ENCODE measurements around the gene TRUB1.

The TRUB1 gene

DNA sequence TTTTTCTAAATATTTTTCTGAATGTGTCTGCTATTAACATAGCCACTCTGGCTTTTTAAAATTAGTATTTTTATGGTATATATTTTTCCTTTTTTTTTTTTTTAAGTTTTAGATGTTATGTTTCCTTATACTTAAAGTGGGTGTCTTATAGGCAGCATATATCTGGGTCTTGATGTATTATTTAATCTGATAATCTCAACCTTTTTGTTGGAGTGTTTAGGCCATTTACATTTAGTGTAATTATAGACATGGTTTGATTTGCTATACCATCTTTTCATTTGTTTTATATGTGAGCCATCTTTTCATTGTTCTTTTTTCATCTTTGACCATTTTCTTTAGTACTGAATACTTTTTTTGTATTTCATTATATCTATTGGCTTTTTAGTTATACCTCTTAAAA lies 45.0 kb downstream of the TRUB1 start:
- DNase-seq (ENCODE audit: low spot score), result no peak

- DNase-seq (ENCODE audit: low spot score), result no peak
These were observed 50.0 kb downstream of the TRUB1 start for GRCh38 chr10:114987995-114988394.

- DNase-seq (ENCODE audit: low spot score), result no peak
These were observed 52.6 kb downstream of the TRUB1 start for GRCh38 chr10:114990586-114990985.

DNA sequence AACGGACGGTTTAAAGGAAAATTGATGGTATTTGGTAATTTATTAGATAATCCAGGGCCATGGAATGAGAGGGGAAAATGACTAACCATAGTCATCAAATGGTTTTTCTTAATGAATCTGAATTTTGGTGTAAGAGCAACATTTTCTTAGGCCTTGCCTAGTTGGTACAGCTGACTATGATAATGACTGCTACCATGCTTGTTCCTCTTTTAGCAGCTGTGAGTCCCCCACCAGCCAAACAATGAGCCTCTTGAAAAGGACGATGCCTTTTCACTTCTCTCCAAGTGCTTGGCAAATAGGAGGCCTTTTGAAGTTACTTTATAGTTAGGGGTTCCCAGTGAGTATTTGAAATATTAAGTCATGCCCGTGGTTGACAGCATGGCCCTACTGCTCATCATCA lies 53.0 kb downstream of the TRUB1 start:
- DNase-seq (ENCODE audit: low spot score), result no peak

DNA sequence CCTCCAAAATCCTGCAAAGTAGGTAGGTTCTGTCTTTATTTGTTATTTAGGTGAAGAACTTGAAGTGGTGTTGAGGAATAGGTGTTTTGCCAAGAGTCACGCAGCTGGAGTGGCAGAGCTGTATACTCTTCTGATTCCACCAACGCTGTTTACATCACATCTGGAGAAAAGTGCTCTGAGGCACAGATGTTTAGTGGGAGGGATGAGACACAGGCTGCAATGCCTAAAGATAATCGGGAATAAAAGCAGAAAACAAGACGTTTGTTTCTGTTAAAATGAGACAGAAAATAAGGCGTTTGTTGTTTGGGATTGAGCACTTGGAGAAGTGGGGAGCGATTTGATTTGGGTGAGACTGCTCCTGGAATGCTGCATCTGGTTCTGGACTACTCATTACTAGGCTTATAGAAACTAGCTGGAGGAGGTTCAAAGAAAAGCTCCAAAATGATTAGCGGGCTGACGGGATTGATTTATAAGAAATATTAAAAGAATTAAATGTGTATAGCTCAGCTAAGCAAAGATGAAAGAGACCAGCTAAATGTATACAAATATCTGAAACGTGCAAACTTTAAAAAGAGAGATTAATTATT lies 54.3 kb downstream of the TRUB1 start:
- no peak for DNase-seq (ENCODE audit: low spot score)

DNA sequence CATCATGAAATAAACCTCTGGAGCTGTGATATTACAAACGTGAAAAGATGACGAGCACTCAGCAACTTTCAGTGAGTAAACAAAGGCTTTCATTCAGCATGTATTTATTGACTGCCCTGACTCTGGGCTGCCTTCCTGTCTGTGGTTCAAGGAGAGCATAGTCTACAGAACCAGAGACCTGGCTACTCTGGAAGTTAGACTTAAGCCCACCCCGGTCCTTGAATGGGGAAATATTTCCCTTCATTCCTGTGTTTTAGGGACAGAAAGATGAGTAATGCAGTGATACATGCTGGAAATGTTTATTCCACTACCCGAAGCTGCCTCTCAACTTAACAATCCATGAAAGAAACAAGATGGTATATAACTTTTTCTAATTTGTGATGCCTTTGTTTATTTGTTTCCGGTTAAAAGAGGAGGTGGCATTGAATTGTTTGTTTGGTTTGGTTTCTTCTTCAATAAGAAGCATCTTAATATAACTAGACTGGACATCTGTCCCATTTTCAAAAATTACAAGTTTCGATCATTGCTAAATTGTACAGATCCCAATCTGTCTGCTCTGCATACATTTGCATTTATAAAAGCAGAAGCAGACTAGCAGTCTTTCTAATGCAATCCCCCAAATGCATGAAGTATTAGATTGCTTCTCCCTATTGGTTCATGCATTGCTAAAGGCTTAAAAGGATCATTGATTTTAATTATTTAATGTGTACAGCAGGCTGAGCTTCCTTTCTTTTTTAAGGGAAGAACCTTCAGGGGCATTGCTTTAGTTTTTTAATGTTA lies 57.7 kb downstream of the TRUB1 start:
- DNase-seq (ENCODE audit: low spot score), result no peak

- DNase-seq (ENCODE audit: low spot score), result no peak
These were observed 58.5 kb downstream of the TRUB1 start for GRCh38 chr10:114996542-114996941.

- no peak for DNase-seq (ENCODE audit: low spot score)
These were observed 61.0 kb downstream of the TRUB1 start for GRCh38 chr10:114998993-114999392.

GRCh38 chr10:115001506-115002381 lies 63.7 kb downstream of the TRUB1 start:
- peak; percentile 36 for DNase-seq (ENCODE audit: low spot score)

GRCh38 chr10:115003396-115003795 lies 65.4 kb downstream of the TRUB1 start:
- no peak for DNase-seq (ENCODE audit: low spot score)

- no peak for DNase-seq (ENCODE audit: low spot score)
These were observed 66.4 kb downstream of the TRUB1 start for GRCh38 chr10:115004236-115004862.

GRCh38 chr10:115005771-115006170 lies 67.8 kb downstream of the TRUB1 start:
- DNase-seq (ENCODE audit: low spot score), result no peak

DNA sequence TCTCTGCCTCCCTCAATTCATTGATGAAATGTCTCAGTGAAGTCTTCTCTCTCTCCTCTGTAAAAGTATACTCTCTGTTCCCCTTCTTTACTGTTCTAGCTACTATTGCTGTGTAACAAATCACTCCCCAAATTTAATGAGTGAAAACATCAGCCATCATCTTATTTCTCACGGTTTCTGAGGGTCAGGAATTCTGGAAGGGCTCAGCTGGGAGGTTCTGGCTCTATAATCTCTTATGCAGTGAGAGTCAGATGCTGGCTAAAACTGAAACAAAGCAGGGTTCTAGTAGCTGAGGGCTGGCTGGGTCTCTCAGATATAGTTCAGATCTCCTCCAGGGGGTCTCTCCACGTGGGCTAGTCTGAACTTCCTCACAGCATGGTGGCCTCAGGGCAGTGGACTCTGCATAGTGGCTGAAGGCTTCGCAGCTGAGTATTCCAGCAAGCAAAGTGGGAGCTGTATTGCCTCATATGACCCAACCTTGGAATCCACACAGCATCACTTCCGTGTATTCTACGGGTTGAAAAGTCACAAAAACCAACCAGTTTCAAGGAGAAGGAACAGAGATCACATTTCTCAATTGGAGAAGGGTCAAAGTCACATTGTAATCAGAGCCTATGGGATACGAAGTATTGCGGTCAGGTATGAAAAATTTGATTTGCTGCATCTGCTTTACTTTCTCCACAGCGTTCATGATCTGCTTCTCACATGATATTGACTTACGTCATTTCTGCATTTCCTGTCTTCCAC lies 80.4 kb downstream of the TRUB1 start:
- DNase-seq (ENCODE audit: low spot score), result no peak

DNA sequence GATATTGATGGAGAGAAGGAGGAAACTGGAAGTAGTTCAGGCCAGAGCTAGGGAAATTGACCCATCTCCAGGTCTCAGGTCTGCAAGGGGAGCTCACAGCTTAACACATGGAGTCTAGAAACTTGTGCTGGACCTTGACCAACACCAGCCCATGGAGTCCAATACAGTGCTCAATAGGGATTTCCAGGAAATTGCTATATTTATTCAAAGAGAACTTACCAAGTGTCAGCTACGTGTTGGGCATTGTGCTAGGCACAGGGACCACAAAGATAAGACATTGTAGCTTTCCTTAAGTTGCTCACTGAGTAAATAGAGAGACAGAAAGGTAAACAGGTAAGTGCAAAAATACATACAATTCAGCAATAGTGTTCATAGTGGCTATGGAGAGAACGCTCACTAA lies 82.5 kb downstream of the TRUB1 start:
- no peak for DNase-seq (ENCODE audit: low spot score)

DNA sequence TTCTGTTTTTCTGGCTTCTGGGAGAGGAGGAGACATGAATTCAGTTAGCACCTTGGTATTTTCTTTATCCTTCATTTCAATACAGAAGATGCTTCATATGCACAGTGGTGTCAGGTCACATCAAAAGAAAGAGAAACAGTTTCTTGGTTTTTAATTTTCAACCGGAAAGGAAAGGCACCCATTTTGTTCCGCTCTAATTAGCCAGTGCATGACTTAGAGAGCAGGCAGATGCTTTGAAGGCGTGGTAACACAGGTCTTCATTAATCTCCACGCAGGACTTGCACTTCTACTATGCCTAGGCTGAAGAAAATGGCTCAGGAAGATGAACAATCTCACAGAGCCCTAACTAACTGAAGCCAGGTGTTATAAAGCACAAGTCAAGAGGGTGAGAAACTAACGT lies 84.7 kb downstream of the TRUB1 start:
- DNase-seq (ENCODE audit: low spot score), result no peak

DNA sequence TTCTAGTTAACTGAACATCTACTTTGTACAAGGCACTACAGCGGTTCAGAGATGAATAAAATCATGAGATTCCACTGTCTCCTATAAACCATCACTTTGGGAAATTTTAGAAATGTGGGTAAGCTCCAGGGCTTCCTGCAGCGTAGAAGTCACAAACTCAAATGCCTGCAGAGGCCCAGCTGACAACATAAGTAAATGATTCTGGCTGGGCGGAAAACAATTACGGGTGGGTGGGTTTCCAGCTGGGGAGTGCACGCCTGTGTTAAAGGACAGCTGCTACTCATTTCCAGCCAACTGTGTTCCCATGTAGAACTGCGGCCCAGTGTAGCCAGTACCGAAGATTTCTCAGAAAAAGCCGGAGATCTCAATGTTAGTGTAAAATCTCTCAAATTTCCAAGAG lies 85.7 kb downstream of the TRUB1 start:
- no peak for DNase-seq (ENCODE audit: low spot score)

GRCh38 chr10:115024371-115024770 lies 86.4 kb downstream of the TRUB1 start:
- DNase-seq (ENCODE audit: low spot score), result no peak

DNA sequence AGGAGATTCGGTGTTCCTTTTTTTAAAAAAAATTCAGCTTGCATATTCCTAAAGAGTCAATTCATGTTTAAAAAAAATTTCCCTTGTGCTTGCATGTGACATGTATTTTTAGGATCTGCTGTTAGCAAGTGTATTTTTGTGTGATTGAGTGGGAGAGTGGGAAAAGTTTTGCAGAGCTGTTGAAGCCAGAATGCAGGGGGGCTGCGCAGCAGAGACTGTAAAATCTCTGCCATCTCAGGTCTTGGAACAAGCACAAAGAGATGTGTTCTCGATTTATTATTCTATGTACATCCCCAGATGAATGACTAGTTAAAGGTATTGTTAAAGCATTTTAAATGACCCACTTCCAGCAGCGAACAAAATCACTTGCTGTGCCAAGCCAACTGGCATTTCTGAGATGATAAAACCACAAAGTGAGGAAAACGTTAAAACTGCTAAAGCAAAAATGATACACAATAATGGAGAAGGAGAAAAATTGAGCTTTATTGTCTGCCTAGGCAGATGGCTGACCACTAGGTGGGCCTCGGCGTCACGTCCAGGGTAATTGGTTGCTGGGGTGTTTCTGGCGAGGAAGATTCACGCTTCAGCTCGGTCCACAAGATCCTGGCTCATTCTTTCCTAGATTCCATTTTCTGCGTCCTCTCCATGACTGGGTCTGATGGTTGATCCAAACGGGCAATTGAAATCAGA lies 88.2 kb downstream of the TRUB1 start:
- DNase-seq (ENCODE audit: low spot score), result no peak

DNA sequence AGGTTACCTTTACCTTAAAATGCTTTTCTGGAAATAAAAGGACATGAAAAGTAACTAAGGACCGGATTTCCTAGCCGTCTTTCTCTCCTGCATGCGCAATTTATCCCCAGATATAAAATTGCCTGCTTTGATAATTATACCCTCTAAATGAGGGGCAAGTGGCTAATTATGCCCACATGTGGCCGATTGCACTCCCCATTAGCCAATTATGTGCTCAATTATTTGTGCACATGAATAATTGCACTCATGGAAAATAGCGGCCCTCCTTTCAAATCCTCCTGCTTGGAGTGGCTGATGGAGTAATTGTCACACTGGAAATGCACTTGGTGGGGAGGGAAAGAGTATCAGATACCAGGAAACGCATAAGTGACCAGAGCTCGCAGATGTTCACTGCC lies 88.7 kb downstream of the TRUB1 start:
- no peak for DNase-seq (ENCODE audit: low spot score)
